ENCODE results near the gene HLA-B.

GRCh38 chr6:31336896-31337496 lies 20.0 kb downstream of the HLA-B start:
- no peak for TF ChIP-seq POLR2A (IDR thresholded peaks at IDR 0.05; ENCODE audit: low read depth, low read length)
- no peak for TF ChIP-seq POLR2AphosphoS5 (IDR thresholded peaks at IDR 0.05; ENCODE audit: low read depth, low read length)
- no peak for TF ChIP-seq TAF1 (IDR thresholded peaks at IDR 0.05; ENCODE audit: low read depth, low read length)
- TF ChIP-seq SPI1 (IDR thresholded peaks at IDR 0.05; ENCODE audit: low read depth, low read length), result no peak
- no peak for TF ChIP-seq PAX5 (IDR thresholded peaks at IDR 0.05; ENCODE audit: insufficient read depth, low read length, severe bottlenecking)
